BJ (cell line): ENCODE results near the gene RBM3. TPM values are rescaled to one million over a fixed set of nuclear protein-coding genes. Genes with fewer than 3 reads are reported as not detected.

Source experiments
- CTCF ChIA-PET: fragments of 350-600 bp; formaldehyde crosslinking; extraction: SDS; loops from one replicate; lab custom pipeline; 2021; ENCODE audit warnings: antibody characterized with exemption, inconsistent platforms; lab: Yijun Ruan, JAX
- POLR2A ChIA-PET: fragments of 300-600 bp; sonication (Branson Sonifier 250); formaldehyde crosslinking; extraction: SDS; loops from one replicate; lab custom pipeline; 2021; ENCODE audit warnings: antibody characterized with exemption; lab: Charles Lee
- DNase-seq: peaks from one replicate; pipeline ENCODE4 v3.0.0-alpha.2; 2011; ENCODE audit warnings: low read depth
- H3K27me3 ChIP-seq: 2 replicates; pipeline ENCODE4 v1.6.0; 2011; ENCODE audit warnings: low read length; ENCODE audit not compliant: control insufficient read depth, insufficient read depth
- H3K36me3 ChIP-seq: 2 replicates; pipeline ENCODE4 v1.5.1; 2011; ENCODE audit warnings: low read length; ENCODE audit not compliant: control insufficient read depth, insufficient read depth
- H3K4me3 ChIP-seq: 2 replicates; pipeline ENCODE4 v1.5.1; 2011; ENCODE audit warnings: low read depth, mild to moderate bottlenecking, control low read depth, low read length
- CTCF ChIP-seq: IDR thresholded peaks from 2 replicates; pipeline ENCODE4 v1.5.1; 2011; ENCODE audit warnings: low read depth, mild to moderate bottlenecking, control low read depth, inconsistent platforms, low read length, moderate library complexity; ENCODE audit not compliant: insufficient read depth
- polyA plus RNA-seq: library from polyadenylated mRNA; depleted of rRNA; stranded (reverse); fragments of >200 nt; gene quantifications from 2 replicates; pipeline ENCODE4 v1.2.3, GENCODE V29; 2011; rRNA removed
- small RNA-seq: library from RNA; depleted of rRNA; stranded (forward); fragments of <200 nt; gene quantifications from one replicate; pipeline ENCODE3, GENCODE V24; 2012; ENCODE audit warnings: low replicate concordance, low read depth; ENCODE audit not compliant: insufficient read length

RBM3 gene
- polyA plus RNA-seq, 1 experiment, result 406 TPM

- no peaks in the 10 kb centered on the region for H3K36me3 ChIP-seq
- no peak for TF ChIP-seq CTCF
- H3K27me3 ChIP-seq, result no peaks in the 10 kb centered on the region
- POLR2A ChIA-PET, result no interaction called here
- H3K4me3 ChIP-seq, result no peak overlapping the region
- CTCF ChIA-PET, result no interaction called here
- DNase-seq, result no peak
These were observed 43.5 kb downstream of the RBM3 start for GRCh38 chrX:48617542-48618340.

GRCh38 chrX:48626401-48627298 lies 52.4 kb downstream of the RBM3 start:
- H3K36me3 ChIP-seq, result no peaks in the 10 kb centered on the region
- no peak for TF ChIP-seq CTCF
- no peak overlapping the region for H3K4me3 ChIP-seq
- POLR2A ChIA-PET, result no interaction called here
- CTCF ChIA-PET, result no interaction called here
- H3K27me3 ChIP-seq, result no peaks in the 10 kb centered on the region
- DNase-seq, result no peak

Small RNA genes within 50 kb of the gene (small RNA-seq; reads per million reads assigned to genes)
- gene MRPL32P1, result not detected

Other genes with a start within 250 kb of the RBM3 start
- gene SSX3, start 217.8 kb upstream of the RBM3 start, polyA plus RNA-seq, result not detected in 2 replicates
- gene SSX4, start 190.9 kb upstream of the RBM3 start, polyA plus RNA-seq, result not detected in 2 replicates
- not detected in 2 replicates for gene SSX4B, start 162.5 kb upstream of the RBM3 start, polyA plus RNA-seq
- 3.5 and 5.3 TPM in 2 replicates for gene SLC38A5, start 104.2 kb upstream of the RBM3 start, polyA plus RNA-seq
- 24.5 and 44.3 TPM in 2 replicates for gene FTSJ1, start 98.3 kb upstream of the RBM3 start, polyA plus RNA-seq
- gene PORCN, start 65.5 kb upstream of the RBM3 start, polyA plus RNA-seq, result 9.9 and 18.0 TPM in 2 replicates
- gene EBP, start 52.7 kb upstream of the RBM3 start, polyA plus RNA-seq, result 28.3 and 36.1 TPM in 2 replicates
- 10.6 and 17.8 TPM in 2 replicates for gene TBC1D25, start 34.8 kb upstream of the RBM3 start, polyA plus RNA-seq
- gene WDR13, start 23.0 kb downstream of the RBM3 start, polyA plus RNA-seq, result 41.8 and 119 TPM in 2 replicates
- 0.06 and 0.12 TPM in 2 replicates for gene WAS, start 109.3 kb downstream of the RBM3 start, polyA plus RNA-seq
- gene SUV39H1, start 122.2 kb downstream of the RBM3 start, polyA plus RNA-seq, result 4.1 and 9.7 TPM in 2 replicates
- gene GLOD5, start 187.3 kb downstream of the RBM3 start, polyA plus RNA-seq, result not detected in 2 replicates
- not detected in 2 replicates for gene GATA1, start 212.1 kb downstream of the RBM3 start, polyA plus RNA-seq
- gene HDAC6, start 227.6 kb downstream of the RBM3 start, polyA plus RNA-seq, result 22.5 and 32.1 TPM in 2 replicates